MCF 10A (cell line): Measurements from ENCODE around the gene CPSF6. TPM values are rescaled to one million over a fixed set of nuclear protein-coding genes. Genes with fewer than 3 reads are reported as not detected.

Experiments used
- BruUV-seq: library from RNA; stranded (reverse); fragments of 400-500 nt; replicated peaks from 2 replicates; lab custom pipeline; 2021; lab: Mats Ljungman, UMichigan
- CTCF ChIA-PET: fragments of 300-600 bp; sonication (Branson Sonifier 250); formaldehyde crosslinking; extraction: SDS; loops from one replicate; lab custom pipeline; 2021; ENCODE audit warnings: antibody characterized with exemption, inconsistent platforms; lab: Yijun Ruan, JAX
- POLR2A ChIA-PET: fragments of 300-600, 350-650 bp; sonication (Branson Sonifier 250); formaldehyde crosslinking; extraction: SDS; loops from one replicate; lab custom pipeline; 2020; ENCODE audit warnings: antibody characterized with exemption, inconsistent platforms; lab: Yijun Ruan, JAX
- DNase-seq: peaks from one replicate; pipeline ENCODE4 v3.0.0-alpha.2; 2018; ENCODE audit not compliant: unreplicated experiment
- H3K27ac Mint-ChIP-seq: one replicate; pipeline ENCODE4 v1.8.0; 2022; ENCODE audit warnings: mild to moderate bottlenecking, low read depth, mixed read lengths; ENCODE audit not compliant: unreplicated experiment
- H3K27me3 Mint-ChIP-seq: one replicate; pipeline ENCODE4 v1.8.0; 2022; ENCODE audit warnings: mixed read lengths; ENCODE audit not compliant: insufficient read depth, unreplicated experiment
- H3K36me3 Mint-ChIP-seq: one replicate; pipeline ENCODE4 v1.8.0; 2022; ENCODE audit warnings: mild to moderate bottlenecking, moderate library complexity, mixed read lengths; ENCODE audit not compliant: insufficient read depth, unreplicated experiment
- H3K4me1 Mint-ChIP-seq: one replicate; pipeline ENCODE4 v1.8.0; 2022; ENCODE audit warnings: mixed read lengths; ENCODE audit not compliant: insufficient read depth, unreplicated experiment
- H3K4me3 Mint-ChIP-seq: one replicate; pipeline ENCODE4 v1.8.0; 2022; ENCODE audit warnings: mild to moderate bottlenecking, moderate library complexity, mixed read lengths; ENCODE audit not compliant: unreplicated experiment
- H3K9me3 Mint-ChIP-seq: one replicate; pipeline ENCODE4 v1.8.0; 2022; ENCODE audit warnings: mixed read lengths; ENCODE audit not compliant: unreplicated experiment
- CTCF ChIP-seq: fragments of 200-600 bp; IDR thresholded peaks from one replicate; pipeline ENCODE4 v1.8.0; 2022; ENCODE audit warnings: antibody characterized with exemption, mild to moderate bottlenecking; ENCODE audit not compliant: unreplicated experiment
- intact Hi-C: fragments of 100-400 bp; cut with micrococcal nuclease; formaldehyde crosslinking; loops from 2 replicates; pipeline ENCODE4 v1.14.1; 2022
- microRNA-seq: library from miRNA; unstranded; fragments of <30 nt; microRNA quantifications from one replicate; pipeline ENCODE4 v1.2.0, GENCODE V29; 2022
- total RNA-seq: library from RNA; stranded (reverse); gene quantifications from 2 replicates; pipeline ENCODE4 v1.2.3, GENCODE V29; 2022

CPSF6 gene
- total RNA-seq, 1 experiment from 2014 or later: 58.9 TPM

- TF ChIP-seq CTCF: no peak
- no TSS peak for BruUV-seq
- Mint-ChIP-seq H3K36me3 (no peaks in the 10 kb centered on the region), H3K27ac (no peak overlapping the region), H3K4me1 (no peaks in the 10 kb centered on the region), H3K4me3 (no peak overlapping the region), H3K9me3 (peaks cover 9% of the 10 kb centered on the region), H3K27me3 (peaks cover 26% of the 10 kb centered on the region)
- no peak for DNase-seq
- intact Hi-C loops: no loop called here
- POLR2A ChIA-PET: no interaction called here
- CTCF ChIA-PET: interaction anchor here (1.1 kb wide), 1 partner anchor 571 kb away, joined by 3 read pairs; no protein-coding TSS in a partner anchor
Observed at GRCh38 chr12:69318225-69318624, 78.9 kb downstream of the CPSF6 start.

GRCh38 chr12:69321351-69321750, 82.0 kb downstream of the CPSF6 start:
- Mint-ChIP-seq H3K36me3 (no peaks in the 10 kb centered on the region), H3K27ac (no peak overlapping the region), H3K27me3 (peaks cover 28% of the 10 kb centered on the region), H3K9me3 (peaks cover 9% of the 10 kb centered on the region), H3K4me3 (no peak overlapping the region), H3K4me1 (no peaks in the 10 kb centered on the region)
- no TSS peak for BruUV-seq
- TF ChIP-seq CTCF: no peak
- CTCF ChIA-PET: interaction anchor here (0.9 kb wide), 1 partner anchor 8 kb away, joined by 3 read pairs; no protein-coding TSS in a partner anchor
- no peak for DNase-seq
- POLR2A ChIA-PET: interaction anchor here (0.7 kb wide), 1 partner anchor 38 kb away, joined by 3 read pairs; no protein-coding TSS in a partner anchor
- intact Hi-C loops: no loop called here

Small RNA genes within 50 kb of the gene (microRNA-seq; reads per million reads assigned to microRNA genes)
- not detected for gene MIR1279

Other genes starting within 250 kb of the CPSF6 start
- not detected in 2 replicates for gene LYZ, start 108.8 kb downstream of the CPSF6 start, total RNA-seq
- 26.1 and 30.9 TPM in 2 replicates for gene YEATS4, start 120.2 kb downstream of the CPSF6 start, total RNA-seq
- 21.3 and 28.1 TPM in 2 replicates for gene FRS2, start 230.8 kb downstream of the CPSF6 start, total RNA-seq